KMS-11 (cell line): ENCODE measurements around the gene PDS5B.

Experiments used
- H2AFZ ChIP-seq: fragments of 200-600 bp; sonication (generic); 2 replicates; pipeline ENCODE4 v1.6.1; 2016; ENCODE audit warnings: antibody characterized with exemption, mixed run types, low read depth
- H3K27ac ChIP-seq: fragments of 200-600 bp; sonication (generic); 2 replicates; pipeline ENCODE4 v1.6.1; 2016; ENCODE audit warnings: mild to moderate bottlenecking, mixed run types
- H3K27me3 ChIP-seq: fragments of 200-600 bp; sonication (generic); 2 replicates; pipeline ENCODE4 v1.6.1; 2017; ENCODE audit warnings: mild to moderate bottlenecking, low read depth, mixed run types, moderate library complexity; ENCODE audit not compliant: insufficient read depth
- H3K36me3 ChIP-seq: fragments of 200-600 bp; sonication (generic); 2 replicates; pipeline ENCODE4 v1.6.1; 2017; ENCODE audit warnings: mild to moderate bottlenecking, mixed run types; ENCODE audit not compliant: insufficient read depth
- H3K4me1 ChIP-seq: fragments of 200-600 bp; sonication (generic); 2 replicates; pipeline ENCODE4 v1.6.1; 2016; ENCODE audit warnings: mild to moderate bottlenecking, low read depth, mixed run types; ENCODE audit not compliant: poor library complexity, severe bottlenecking
- H3K4me2 ChIP-seq: fragments of 200-600 bp; sonication (generic); 2 replicates; pipeline ENCODE4 v1.7.0; 2016; ENCODE audit warnings: mild to moderate bottlenecking, mixed run types
- H3K4me3 ChIP-seq: fragments of 200-600 bp; sonication (generic); IDR thresholded peaks from 2 replicates; pipeline ENCODE4 v1.6.1; 2017; ENCODE audit warnings: low read depth, low read length, mixed read lengths; ENCODE audit not compliant: insufficient read depth
- H3K79me2 ChIP-seq: fragments of 200-600 bp; sonication (generic); 2 replicates; pipeline ENCODE4 v1.6.1; 2016; ENCODE audit warnings: low read depth, mixed run types; ENCODE audit not compliant: insufficient read depth
- H3K9ac ChIP-seq: fragments of 200-600 bp; sonication (generic); 2 replicates; pipeline ENCODE4 v1.6.1; 2016; ENCODE audit warnings: mild to moderate bottlenecking, mixed run types
- H4K20me1 ChIP-seq: fragments of 200-600 bp; sonication (generic); 2 replicates; pipeline ENCODE4 v1.6.1; 2016; ENCODE audit warnings: mild to moderate bottlenecking, mixed run types; ENCODE audit not compliant: insufficient read depth
- CTCF ChIP-seq: fragments of 200-600 bp; sonication (generic); conservative IDR thresholded peaks from 2 replicates; pipeline ENCODE4 v1.6.1; 2017; ENCODE audit warnings: low read depth, mild to moderate bottlenecking, antibody characterized with exemption, low read length, moderate library complexity, mixed read lengths

PDS5B gene

GRCh38 chr13:32542221-32542620 lies 44.0 kb upstream of the PDS5B start:
- H3K36me3 ChIP-seq: no peaks in the 10 kb centered on the region
- no peak overlapping the region for H3K9ac ChIP-seq
- no peak overlapping the region for H3K4me3 ChIP-seq
- no peaks in the 10 kb centered on the region for H3K27me3 ChIP-seq
- H4K20me1 ChIP-seq: no peaks in the 10 kb centered on the region
- no peak overlapping the region for H2AFZ ChIP-seq
- TF ChIP-seq CTCF: no peak
- H3K4me1 ChIP-seq: peaks cover 8% of the 10 kb centered on the region
- H3K79me2 ChIP-seq: peaks cover 6% of the 10 kb centered on the region
- H3K27ac ChIP-seq: no peak overlapping the region
- H3K4me2 ChIP-seq: no peak overlapping the region

GRCh38 chr13:32545083-32545482 lies 41.2 kb upstream of the PDS5B start:
- H3K27me3 ChIP-seq: no peaks in the 10 kb centered on the region
- no peaks in the 10 kb centered on the region for H4K20me1 ChIP-seq
- no peak overlapping the region for H2AFZ ChIP-seq
- no peaks in the 10 kb centered on the region for H3K79me2 ChIP-seq
- no peak for TF ChIP-seq CTCF
- H3K4me3 ChIP-seq: no peak overlapping the region
- no peaks in the 10 kb centered on the region for H3K36me3 ChIP-seq
- no peak overlapping the region for H3K27ac ChIP-seq
- no peaks in the 10 kb centered on the region for H3K4me1 ChIP-seq
- no peak overlapping the region for H3K9ac ChIP-seq
- H3K4me2 ChIP-seq: no peak overlapping the region

GRCh38 chr13:32548837-32549236 lies 37.4 kb upstream of the PDS5B start:
- Histone ChIP-seq H4K20me1 (no peaks in the 10 kb centered on the region), H3K36me3 (no peaks in the 10 kb centered on the region), H3K4me2 (no peak overlapping the region), H3K27me3 (no peaks in the 10 kb centered on the region), H3K79me2 (no peaks in the 10 kb centered on the region), H3K4me1 (no peaks in the 10 kb centered on the region), H3K4me3 (no peak overlapping the region), H3K27ac (no peak overlapping the region), H2AFZ (no peak overlapping the region), H3K9ac (no peak overlapping the region)
- no peak for TF ChIP-seq CTCF

GRCh38 chr13:32549788-32550187 lies 36.5 kb upstream of the PDS5B start:
- H3K27ac ChIP-seq: no peak overlapping the region
- H3K79me2 ChIP-seq: no peaks in the 10 kb centered on the region
- no peaks in the 10 kb centered on the region for H3K27me3 ChIP-seq
- no peak overlapping the region for H3K4me2 ChIP-seq
- no peaks in the 10 kb centered on the region for H4K20me1 ChIP-seq
- no peaks in the 10 kb centered on the region for H3K4me1 ChIP-seq
- no peak for TF ChIP-seq CTCF
- H3K9ac ChIP-seq: no peak overlapping the region
- no peak overlapping the region for H2AFZ ChIP-seq
- no peaks in the 10 kb centered on the region for H3K36me3 ChIP-seq
- no peak overlapping the region for H3K4me3 ChIP-seq

- Histone ChIP-seq H3K4me1 (no peaks in the 10 kb centered on the region), H3K4me3 (no peak overlapping the region), H4K20me1 (no peaks in the 10 kb centered on the region), H3K27me3 (no peaks in the 10 kb centered on the region), H3K36me3 (no peaks in the 10 kb centered on the region), H3K27ac (no peak overlapping the region), H2AFZ (no peak overlapping the region), H3K79me2 (no peaks in the 10 kb centered on the region), H3K9ac (no peak overlapping the region), H3K4me2 (no peak overlapping the region)
- TF ChIP-seq CTCF: no peak
These were observed 32.5 kb upstream of the PDS5B start for GRCh38 chr13:32553720-32554119.
